Gastrocnemius medialis (tissue), 4 donors: ENCODE results near the gene RBBP8NL. TPM values are rescaled to one million over a fixed set of nuclear protein-coding genes. Genes with fewer than 3 reads are reported as not detected.

Source experiments
- ATAC-seq, 2 donors: fragments of 150-250 bp; one replicate each; pipeline ENCODE4 v1.9.1; 2016
- DNase-seq, 2 donors: peaks; one replicate each; pipeline ENCODE4 v3.0.0-alpha.2; 2019
- H3K27ac ChIP-seq, 4 donors: fragments of 200-600 bp; sonication (generic); 1 replicate in 1 of 4; 2 replicates in 3 of 4; pipeline ENCODE4 v1.5.1; 2016 to 2018; ENCODE audit warnings: mild to moderate bottlenecking in 2 of 4, moderate library complexity in 1 of 4
- H3K27me3 ChIP-seq, 3 donors: fragments of 200-600 bp; sonication (generic) in 2 of 3; 1 replicate in 1 of 3; 2 replicates in 2 of 3; pipeline versions ENCODE4 v1.5.1 to v1.6.0; 2016 to 2019; ENCODE audit warnings: mild to moderate bottlenecking in 1 of 3, moderate library complexity in 1 of 3
- H3K36me3 ChIP-seq, 2 donors: fragments of 200-600 bp; sonication (generic) in 1 of 2; one replicate each; pipeline ENCODE4 v1.5.1; 2017 to 2018
- H3K4me1 ChIP-seq, 2 donors: fragments of 200-600 bp; sonication (generic) in 1 of 2; one replicate each; pipeline ENCODE4 v1.5.1; 2016 to 2017; ENCODE audit warnings: mild to moderate bottlenecking in 2 of 2
- H3K4me3 ChIP-seq, 4 donors: fragments of 200-600 bp; sonication (generic) in 3 of 4; 1 replicate in 1 of 4; 2 replicates in 3 of 4; pipeline ENCODE4 v1.5.1; 2016 to 2019; ENCODE audit warnings: mild to moderate bottlenecking in 2 of 4
- H3K9me3 ChIP-seq, 3 donors: fragments of 200-600 bp; sonication (generic) in 2 of 3; 1 replicate in 1 of 3; 2 replicates in 2 of 3; pipeline ENCODE4 v1.5.1; 2016 to 2019
- CTCF ChIP-seq, 5 experiments: fragments of 450-650 bp in 3 of 5; fragments of 200-600 bp in 2 of 5; sonication (generic) in 2 of 5; IDR thresholded peaks in 4 of 5; conservative IDR thresholded peaks in 1 of 5; 1 replicate in 4 of 5; 2 replicates in 1 of 5; pipeline ENCODE4 v1.5.1; 2016 to 2019; ENCODE audit warnings: antibody characterized with exemption in 5 of 5, mild to moderate bottlenecking in 3 of 5, moderate library complexity in 3 of 5
- POLR2A ChIP-seq, 2 donors: fragments of 450-650 bp; IDR thresholded peaks; one replicate each; pipeline ENCODE4 v1.6.1; 2017; ENCODE audit warnings: antibody characterized with exemption in 2 of 2, mild to moderate bottlenecking in 2 of 2, moderate library complexity in 2 of 2
- in situ Hi-C, 4 donors: fragments of 200-750 bp; cut with MboI; loops; one replicate each; pipeline versions ENCODE4 v1.15.0 to v1.8.0; 2017; ENCODE audit warnings: low sequenced_read_pairs in 4 of 4
- intact Hi-C: fragments of 100-400 bp; cut with DNase I; formaldehyde crosslinking; loops from one replicate; pipeline ENCODE4 v1.15.1; 2023; ENCODE audit warnings: low total_unique reads
- total RNA-seq, 4 donors: library from RNA; depleted of rRNA; stranded (reverse); fragments of >200 nt; gene quantifications; one replicate each; pipeline versions ENCODE4 v1.1.0 to v1.2.3, GENCODE V29; 2016

RBBP8NL gene
- total RNA-seq, 4 donors from 2014 or later: not detected

- no peak overlapping the region for H3K4me3 ChIP-seq
- H3K4me1 ChIP-seq: peaks cover 0 to 4% of the 10 kb centered on the region in 2 donors
- H3K27me3 ChIP-seq: peaks cover 8 to 18% (median 12%) of the 10 kb centered on the region in 3 donors
- intact Hi-C loops: no loop called here
- no peak overlapping the region for H3K27ac ChIP-seq
- ATAC-seq (no peak), DNase-seq (no peak)
- no peaks in the 10 kb centered on the region for H3K36me3 ChIP-seq
- no peak for TF ChIP-seq CTCF (IDR thresholded peaks at IDR 0.05 in 4 of 5, conservative IDR thresholded peaks at IDR 0.05 in 1 of 5)
- no peak for TF ChIP-seq POLR2A (IDR thresholded peaks at IDR 0.05)
- in situ Hi-C loops: no loop called here
- H3K9me3 ChIP-seq: no peaks in the 10 kb centered on the region
Measured at GRCh38 chr20:62441987-62442539, 14.7 kb upstream of the RBBP8NL start.

GRCh38 chr20:62439218-62439617, 11.9 kb upstream of the RBBP8NL start:
- DNase-seq: no peak
- intact Hi-C loops (no loop called here), in situ Hi-C loops (no loop called here)
- no peak for ATAC-seq
- Histone ChIP-seq H3K27ac (no peak overlapping the region), H3K4me1 (peaks cover 2 to 7% of the 10 kb centered on the region in 2 donors), H3K36me3 (no peaks in the 10 kb centered on the region), H3K9me3 (no peaks in the 10 kb centered on the region), H3K27me3 (peaks cover 2 to 7% (median 3%) of the 10 kb centered on the region in 3 donors), H3K4me3 (no peak overlapping the region)
- no peak for TF ChIP-seq CTCF (IDR thresholded peaks at IDR 0.05 in 4 of 5, conservative IDR thresholded peaks at IDR 0.05 in 1 of 5)
- no peak for TF ChIP-seq POLR2A (IDR thresholded peaks at IDR 0.05)

- Histone ChIP-seq H3K36me3 (no peaks in the 10 kb centered on the region), H3K4me1 (peaks cover 13 to 18% of the 10 kb centered on the region in 2 donors), H3K27ac (no peak overlapping the region), H3K4me3 (no peak overlapping the region), H3K27me3 (peaks cover 0 to under 1% (median 0%) of the 10 kb centered on the region in 3 donors), H3K9me3 (no peaks in the 10 kb centered on the region)
- DNase-seq (peak in 1 of 2 donors; percentile 33), ATAC-seq (no peak)
- in situ Hi-C loops (no loop called here), intact Hi-C loops (no loop called here)
- TF ChIP-seq CTCF (IDR thresholded peaks at IDR 0.05 in 4 of 5, conservative IDR thresholded peaks at IDR 0.05 in 1 of 5): no peak
- TF ChIP-seq POLR2A (IDR thresholded peaks at IDR 0.05): no peak
Measured at GRCh38 chr20:62437927-62438326, 10.6 kb upstream of the RBBP8NL start.

- Histone ChIP-seq H3K27ac (no peak overlapping the region), H3K27me3 (no peaks in the 10 kb centered on the region)
- intact Hi-C loops: no loop called here
Measured at GRCh38 chr20:62437496-62437895, 10.2 kb upstream of the RBBP8NL start.

More at GRCh38 chr20:62437496-62437895, 10.2 kb upstream of the RBBP8NL start:
- Histone ChIP-seq H3K36me3 (no peaks in the 10 kb centered on the region), H3K4me3 (no peak overlapping the region), H3K4me1 (peaks cover 13 to 18% of the 10 kb centered on the region in 2 donors), H3K9me3 (no peaks in the 10 kb centered on the region)
- in situ Hi-C loops: no loop called here
- no peak for ATAC-seq
- DNase-seq: no peak
- TF ChIP-seq CTCF (IDR thresholded peaks at IDR 0.05 in 4 of 5, conservative IDR thresholded peaks at IDR 0.05 in 1 of 5) (no peak), POLR2A (IDR thresholded peaks at IDR 0.05) (no peak)
